ENCODE measurements around the gene LGALSL.

GRCh38 chr2:64440843-64441242, 13.1 kb upstream of the LGALSL start:
- TF ChIP-seq CTCF (IDR thresholded peaks at IDR 0.05) (no peak), POLR2A (IDR thresholded peaks at IDR 0.05) (no peak), EP300 (IDR thresholded peaks at IDR 0.05; ENCODE audit: low read depth) (no peak)

All from transverse colon (tissue), 3 donors.